NCI-H2107 treated with DMSO at 0.1 percent for 48 hours (cell line): ENCODE data around the gene AMPH.
"Not testable (repeated sequence)": the region's sequence is repeated elsewhere in the genome, so short reads cannot be mapped to it uniquely, and the experiment has no call there.

Source experiments
- DNase-seq: peaks from one replicate; lab custom pipeline; 2025; ENCODE audit not compliant: unreplicated experiment; lab: John Stamatoyannopoulos, UW

Gene AMPH

DNA sequence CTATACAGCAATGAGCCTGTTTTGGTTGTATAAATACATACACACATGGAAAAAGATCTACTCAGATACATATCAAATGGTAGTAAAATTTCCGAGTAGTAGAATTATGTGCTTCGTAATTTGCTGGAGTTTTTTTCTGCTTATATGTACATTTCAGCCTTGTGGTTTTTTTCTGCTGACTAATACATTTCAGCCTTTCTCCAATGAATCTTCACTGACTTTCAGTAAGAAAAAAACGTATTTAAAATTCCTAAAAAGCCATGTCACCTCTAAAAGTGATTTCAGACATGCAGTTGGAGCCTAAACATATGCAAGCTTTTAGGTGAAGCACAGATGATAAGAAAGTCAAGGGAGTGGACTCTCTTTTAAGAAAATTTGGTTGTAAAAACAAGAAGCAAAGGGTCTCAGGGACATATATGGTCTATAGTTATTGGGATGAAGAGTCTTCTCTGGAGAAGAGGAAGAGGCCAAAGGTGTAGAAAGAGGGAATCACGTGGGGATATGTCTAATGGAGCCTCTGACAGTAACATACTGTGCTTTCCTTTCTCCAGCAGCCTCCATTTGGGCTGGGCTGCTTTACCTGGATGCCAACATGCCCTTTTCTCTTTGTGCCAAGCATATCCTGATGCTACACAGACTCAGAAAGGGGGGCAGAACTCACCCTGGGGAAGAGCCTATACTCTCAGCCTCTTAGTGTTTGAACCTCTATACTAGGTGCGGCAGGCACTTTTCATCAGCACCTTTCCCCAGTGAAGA is 2.4 kb downstream of the AMPH start:
- DNase-seq: no peak

DNA sequence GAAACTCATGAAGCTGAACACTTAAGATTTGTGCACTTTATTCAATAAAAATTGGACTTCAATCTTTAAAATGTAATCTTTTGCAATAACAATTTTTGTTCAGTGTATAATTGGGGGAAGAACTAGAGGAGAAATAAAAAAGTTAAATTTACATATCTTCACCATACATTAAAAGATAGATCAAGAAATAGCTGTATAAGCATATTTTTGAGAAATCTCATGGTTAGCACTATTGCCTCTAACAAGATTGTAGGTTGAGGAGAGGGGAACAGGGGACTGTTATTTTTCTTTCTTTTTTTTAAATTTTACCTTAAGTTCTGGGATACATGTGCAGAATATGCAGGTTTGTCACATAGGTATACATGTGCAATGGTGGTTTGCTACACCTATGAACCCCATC is 5.3 kb downstream of the AMPH start:
- DNase-seq: no peak

DNA sequence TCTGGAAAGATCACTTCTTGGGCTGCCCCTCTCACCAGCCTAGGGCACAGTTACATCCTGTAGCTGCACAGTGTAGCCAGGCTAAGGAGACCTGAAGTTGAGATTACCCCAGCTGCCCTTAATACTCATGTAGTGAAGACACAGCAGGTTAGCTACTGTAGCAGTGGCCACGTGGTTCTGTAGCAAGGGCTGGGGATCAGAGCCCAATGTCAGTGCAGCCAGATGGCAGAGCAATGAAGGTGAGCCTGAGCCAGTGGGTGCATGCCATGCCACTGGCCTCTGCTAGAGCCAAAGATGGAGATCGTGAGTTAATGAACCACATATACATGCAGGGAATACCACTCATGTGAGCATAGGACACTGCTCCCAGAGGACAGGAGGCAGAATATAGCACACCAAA is 15.5 kb downstream of the AMPH start:
- no peak for DNase-seq

DNA sequence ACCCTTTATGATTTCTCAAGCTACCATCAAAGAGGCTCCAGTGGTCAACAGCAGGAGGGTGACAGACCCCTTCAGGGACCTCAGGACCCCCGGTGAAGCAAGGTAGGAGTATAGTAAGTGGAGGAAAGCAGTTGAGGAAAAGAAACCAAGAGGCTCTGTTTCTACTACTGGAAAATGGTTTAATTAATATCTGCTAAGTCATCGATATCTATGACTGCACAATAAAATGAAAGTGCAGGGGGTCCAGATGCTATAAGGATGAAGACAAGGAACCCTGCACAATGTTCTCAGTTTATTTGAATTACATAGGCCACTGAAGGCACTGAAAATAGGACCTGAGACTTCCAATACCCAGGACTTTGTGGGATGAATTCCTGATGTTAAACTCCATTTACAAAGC is 23.7 kb downstream of the AMPH start:
- no peak for DNase-seq

DNA sequence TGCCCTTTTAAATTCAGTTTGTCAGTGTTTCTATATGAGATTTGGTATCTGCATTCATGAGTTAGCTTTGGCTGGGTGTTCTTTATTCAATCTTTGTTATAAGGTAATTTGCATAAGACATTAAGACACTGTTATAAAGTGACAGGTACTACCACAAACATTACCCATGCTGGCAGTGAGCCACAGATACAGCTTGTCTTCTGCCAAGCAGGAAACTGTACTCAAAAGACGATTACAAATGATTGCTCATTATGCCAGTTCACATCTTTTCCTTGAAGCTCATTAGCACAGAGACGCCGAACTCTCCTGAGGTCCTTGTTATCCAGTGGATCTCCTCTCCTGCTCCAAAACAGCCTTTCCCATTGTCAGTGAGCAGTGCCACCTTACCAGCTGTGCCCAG is 30.4 kb downstream of the AMPH start:
- DNase-seq: no peak

DNA sequence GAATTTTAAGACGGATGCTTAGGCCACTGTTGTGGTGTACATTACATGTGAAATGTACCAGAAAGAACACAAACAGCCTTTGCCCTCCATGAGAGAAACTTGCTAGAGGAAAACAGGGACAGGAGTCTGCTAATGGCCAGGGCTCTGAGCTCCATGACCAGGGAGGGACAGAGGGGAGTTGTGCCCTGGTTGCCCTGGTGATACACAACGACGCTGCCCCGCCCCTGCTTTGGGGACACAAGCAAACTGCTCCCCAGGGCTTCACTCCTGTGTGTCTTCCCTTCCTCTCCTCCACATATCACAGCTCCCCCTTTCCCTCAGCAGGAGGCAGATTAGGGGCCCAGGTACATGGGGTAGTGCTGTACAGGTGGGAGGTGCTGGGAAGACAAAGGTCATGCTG is 36.2 kb downstream of the AMPH start:
- DNase-seq: no peak

DNA sequence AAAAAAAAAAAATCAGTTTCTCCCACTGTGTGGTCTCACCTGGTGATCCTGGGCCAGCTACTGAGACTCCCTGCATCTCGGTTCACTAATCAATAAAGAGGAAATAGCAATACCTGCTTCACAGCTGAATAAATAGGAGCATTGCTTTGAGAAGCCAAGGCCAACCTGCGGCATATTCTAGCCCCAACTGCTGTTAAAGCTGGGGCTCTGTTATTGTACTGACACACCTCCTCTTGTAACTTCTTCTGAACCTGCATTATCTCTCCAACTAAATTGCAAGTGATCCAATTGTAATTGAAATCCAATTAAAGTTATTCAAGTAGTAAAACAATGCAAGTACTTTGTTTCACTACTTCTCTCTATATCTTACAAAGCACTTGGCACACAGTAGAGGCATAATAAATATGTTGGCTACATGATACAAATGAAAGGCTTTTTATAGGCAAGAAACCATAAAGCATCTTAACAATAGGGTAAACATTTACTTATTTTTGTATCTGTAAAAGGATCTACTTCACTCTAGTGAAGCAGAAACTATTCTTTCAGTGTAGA is 38.4 kb downstream of the AMPH start:
- no peak for DNase-seq

DNA sequence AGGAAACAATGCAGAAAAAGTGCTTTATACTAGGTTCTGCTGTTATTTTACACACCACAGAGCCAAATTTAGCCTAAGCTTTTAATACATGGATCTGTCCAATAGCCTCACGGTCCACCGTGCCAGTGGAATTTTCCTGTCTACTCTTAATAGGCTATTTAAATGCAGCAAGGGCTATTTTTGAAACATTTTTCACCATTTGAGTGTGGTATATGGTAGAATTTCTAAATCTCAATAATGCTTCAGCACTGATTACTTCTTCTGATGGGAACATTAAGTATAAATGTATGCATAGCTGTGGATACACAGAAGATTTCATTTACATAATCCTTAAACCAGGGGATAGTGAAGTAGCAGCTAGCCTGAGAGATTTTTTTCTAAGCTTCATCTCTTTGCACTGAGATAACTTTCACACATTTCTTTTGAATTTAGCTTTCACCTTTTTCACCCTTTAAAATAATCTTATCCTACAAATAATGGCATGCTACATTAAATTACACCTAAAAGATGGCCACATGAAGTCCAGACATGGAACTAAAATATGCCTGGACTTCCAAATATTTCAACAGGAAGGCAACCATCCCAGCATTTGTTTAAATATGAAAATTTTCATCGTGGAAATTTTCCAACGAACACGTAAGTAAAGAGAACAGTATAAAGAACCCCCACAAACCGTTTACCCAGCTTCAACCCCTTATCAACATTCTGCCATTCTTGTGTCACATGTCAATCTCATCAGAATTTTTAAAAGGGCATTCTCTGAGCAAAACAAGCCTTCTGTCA is 45.4 kb downstream of the AMPH start:
- no peak for DNase-seq

DNA sequence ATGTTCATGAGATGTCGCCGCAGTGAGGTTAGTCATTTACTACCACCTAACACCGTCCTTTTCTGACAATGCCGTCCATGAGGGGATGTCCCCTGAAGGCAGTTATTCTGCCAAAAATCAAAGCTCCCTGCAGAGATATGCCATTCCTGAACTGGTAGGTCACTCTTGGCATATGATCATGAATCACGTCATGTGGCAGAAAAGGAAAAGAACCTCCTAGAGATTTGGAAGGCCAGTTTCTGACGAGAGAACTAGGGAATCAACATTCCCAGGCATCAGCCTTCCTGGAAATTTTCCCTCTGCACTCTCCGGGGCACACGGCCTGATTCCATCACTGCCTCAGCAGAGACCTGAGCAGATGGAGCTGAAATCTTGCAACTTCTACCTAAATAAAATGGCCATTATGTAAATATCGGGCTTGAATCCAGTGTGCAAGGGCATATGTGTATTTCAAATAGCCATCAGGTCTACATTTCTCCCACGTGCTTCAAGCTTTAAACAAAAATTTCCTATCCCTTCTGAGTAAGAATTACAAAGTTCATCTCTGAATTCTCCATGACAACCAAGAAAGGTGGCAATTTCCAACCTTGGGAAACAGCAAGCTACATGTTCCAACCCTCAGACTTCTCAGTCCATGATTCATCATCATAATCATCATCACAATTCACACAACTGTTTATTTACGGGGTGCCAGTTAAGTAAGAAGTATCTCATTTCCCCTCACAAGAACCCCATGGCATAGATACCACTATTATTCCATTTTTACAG is 46.5 kb downstream of the AMPH start:
- no peak for DNase-seq

- no peak for DNase-seq
Observed at GRCh38 chr7:38580485-38580884, 50.7 kb downstream of the AMPH start.

- DNase-seq: no peak
Observed at GRCh38 chr7:38574086-38574485, 57.1 kb downstream of the AMPH start.

GRCh38 chr7:38571620-38572019 is 59.6 kb downstream of the AMPH start:
- not testable (repeated sequence) for DNase-seq

DNA sequence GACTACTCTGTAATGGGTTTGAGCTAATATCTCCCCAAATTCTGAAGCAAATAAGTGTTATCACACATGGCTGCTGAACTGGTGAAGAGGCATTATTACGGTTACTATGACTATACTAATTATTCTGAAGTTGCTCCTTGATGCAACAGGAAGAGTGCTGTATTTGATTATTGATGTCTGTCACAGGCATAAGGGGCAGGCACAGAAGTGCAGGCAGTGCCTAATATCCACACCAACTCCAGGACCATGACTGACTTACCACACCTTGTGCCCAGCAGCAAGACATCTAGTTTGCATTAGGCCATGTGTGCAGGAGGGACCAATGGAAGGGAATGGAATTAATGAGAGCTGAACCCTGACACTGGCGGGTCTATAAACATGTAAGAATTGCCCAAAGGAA is 62.7 kb downstream of the AMPH start:
- no peak for DNase-seq

DNA sequence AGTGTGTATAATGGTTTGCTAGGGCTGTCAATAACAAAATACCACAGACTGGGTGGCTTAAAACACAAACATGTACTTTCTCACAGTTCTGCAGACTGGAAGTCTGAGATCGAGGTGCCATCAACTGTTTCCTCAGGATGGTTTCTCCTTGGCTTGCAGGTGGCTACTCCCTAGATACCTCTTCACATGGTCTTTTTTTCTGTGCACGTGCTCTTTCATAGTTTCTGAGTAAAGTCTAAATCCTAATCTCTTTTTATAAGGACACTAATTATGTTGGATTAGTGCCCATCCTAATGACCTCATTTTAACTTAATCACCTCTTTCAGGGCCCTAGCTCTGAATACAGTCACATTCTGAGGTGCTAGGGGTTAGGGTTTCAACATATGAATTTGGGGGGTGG is 65.9 kb downstream of the AMPH start:
- DNase-seq: no peak

DNA sequence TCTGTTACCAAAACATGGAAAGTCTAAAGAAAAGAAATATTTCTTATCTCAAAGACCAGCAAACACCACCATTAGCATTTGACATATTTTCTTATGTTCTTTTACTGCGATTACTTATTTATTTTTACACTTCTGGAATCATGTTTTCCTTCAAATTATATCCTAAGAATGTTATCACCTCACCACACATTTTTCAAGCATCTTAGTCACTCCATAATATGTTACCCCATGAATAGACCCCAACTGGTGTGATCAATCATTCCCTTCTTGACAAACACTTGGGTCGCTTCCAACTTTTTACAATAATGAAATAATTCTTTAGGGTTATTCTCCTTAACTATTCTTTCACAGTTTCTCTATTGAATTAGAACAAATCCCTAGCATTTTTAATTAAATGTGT is 67.4 kb downstream of the AMPH start:
- DNase-seq: no peak

- DNase-seq: no peak
Observed at GRCh38 chr7:38561166-38561565, 70.0 kb downstream of the AMPH start.

DNA sequence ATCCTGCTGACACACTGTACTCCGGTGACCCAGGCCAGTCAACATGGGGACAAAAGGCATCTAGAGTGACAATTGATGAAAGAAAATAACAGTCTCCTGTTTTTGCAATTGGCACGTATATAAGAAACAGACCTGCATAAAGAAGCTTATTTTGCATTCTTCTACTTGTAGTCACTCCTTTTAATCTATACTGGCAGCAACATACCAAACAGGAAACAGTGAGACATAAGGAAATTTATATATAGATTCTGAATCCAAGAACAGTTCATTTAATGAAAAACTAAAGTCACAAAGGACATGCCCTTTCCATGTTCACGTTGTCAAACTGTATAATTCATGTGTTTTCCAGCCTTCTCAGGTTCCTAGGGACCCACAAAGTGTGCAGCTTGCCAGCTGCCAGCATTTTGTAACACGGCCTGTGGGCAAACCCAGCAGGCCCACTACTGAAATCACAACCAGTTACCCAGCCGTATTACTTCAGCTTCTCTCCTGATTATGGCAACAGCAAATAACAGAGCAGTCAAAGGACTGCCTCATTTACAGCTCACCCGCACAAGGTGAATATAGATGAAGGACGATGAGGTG is 72.3 kb downstream of the AMPH start:
- no peak for DNase-seq

DNA sequence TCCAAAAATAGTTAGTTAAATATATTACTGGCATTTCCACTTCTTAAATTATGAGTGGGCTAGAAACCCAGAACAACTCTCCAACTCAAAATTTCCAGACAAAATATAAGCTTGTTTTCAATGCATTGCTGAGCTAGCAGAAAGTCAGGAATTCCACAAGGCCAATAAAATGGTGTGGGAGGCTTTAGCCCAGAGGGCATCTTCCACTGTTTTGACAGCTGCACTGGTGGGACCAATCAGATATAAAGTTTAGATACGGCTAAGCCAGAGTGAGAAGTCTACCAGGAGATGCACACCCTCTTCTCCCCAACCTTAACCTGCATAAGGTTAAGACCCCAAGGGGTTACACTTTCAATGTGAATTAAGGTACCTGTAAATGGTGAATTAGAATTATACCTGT is 76.6 kb downstream of the AMPH start:
- DNase-seq: no peak

GRCh38 chr7:38550836-38551235 is 80.3 kb downstream of the AMPH start:
- DNase-seq: no peak

DNA sequence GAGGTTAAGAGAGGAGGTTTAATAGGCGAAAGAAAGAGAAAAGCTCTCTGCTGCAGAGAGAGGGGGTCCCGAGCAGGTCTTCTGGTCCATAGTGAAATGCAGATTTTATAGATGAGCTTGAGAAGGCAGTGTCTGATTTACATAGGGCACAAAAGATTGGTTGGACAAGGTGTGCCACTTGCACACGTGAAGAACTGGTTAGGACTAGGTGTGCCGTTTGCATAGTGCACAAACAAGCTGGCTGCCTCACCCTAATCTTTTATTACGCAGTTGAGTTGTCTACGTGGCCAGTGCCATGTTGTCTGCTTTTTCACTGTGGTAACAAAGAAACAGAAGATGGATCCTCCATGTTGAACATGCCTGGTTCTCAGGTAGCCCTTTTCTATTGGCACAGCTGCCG is 82.6 kb downstream of the AMPH start:
- no peak for DNase-seq

- DNase-seq: no peak
Observed at GRCh38 chr7:38546763-38547162, 84.4 kb downstream of the AMPH start.
